Measurements from ENCODE around the gene MROH7.

DNA sequence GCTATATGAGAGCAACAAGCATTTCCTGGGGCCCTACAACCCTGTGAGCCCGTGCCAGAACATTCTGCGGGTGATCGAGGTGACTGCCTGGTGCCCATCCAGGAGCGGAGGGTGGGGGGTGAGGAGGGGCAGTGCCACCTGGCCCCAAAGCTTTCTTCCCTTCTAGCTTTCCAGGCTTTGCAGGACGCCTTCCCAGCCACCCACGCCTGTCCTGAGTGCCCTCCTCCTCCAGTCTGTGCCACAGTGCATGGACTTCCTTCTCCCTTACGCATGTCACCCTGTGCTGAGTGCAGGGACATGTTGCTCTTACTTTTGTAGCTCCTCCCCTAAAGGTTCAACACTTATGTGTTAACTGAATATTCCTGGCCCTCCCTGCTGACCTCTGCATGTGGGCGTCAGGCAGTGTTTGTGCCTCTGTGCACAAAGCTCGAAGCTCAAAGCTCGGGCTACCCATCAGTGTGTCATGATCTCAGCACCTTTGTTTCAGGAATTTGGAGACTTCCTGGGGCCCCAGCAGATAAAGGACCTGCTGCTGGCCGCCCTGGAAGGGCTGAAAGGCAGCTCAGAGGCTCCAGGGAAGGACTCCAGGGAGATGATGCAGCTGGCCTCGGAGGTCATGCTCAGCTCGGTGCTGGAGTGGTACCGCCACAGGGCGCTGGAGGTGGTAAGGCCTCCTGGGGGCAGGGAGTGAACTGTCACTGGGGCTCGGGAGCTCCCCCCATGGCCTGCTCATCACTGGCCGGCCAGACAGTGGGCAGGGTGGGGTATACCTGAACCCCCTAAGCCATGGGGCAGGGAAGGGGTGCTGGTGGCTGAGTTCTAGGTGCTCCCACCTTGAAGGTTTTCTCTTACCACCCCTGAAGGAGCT lies 37.4 kb downstream of the MROH7 start:
- TF ChIP-seq POLR2A (IDR thresholded peaks at IDR 0.05), result no peak
- TF ChIP-seq, protein P1, sequence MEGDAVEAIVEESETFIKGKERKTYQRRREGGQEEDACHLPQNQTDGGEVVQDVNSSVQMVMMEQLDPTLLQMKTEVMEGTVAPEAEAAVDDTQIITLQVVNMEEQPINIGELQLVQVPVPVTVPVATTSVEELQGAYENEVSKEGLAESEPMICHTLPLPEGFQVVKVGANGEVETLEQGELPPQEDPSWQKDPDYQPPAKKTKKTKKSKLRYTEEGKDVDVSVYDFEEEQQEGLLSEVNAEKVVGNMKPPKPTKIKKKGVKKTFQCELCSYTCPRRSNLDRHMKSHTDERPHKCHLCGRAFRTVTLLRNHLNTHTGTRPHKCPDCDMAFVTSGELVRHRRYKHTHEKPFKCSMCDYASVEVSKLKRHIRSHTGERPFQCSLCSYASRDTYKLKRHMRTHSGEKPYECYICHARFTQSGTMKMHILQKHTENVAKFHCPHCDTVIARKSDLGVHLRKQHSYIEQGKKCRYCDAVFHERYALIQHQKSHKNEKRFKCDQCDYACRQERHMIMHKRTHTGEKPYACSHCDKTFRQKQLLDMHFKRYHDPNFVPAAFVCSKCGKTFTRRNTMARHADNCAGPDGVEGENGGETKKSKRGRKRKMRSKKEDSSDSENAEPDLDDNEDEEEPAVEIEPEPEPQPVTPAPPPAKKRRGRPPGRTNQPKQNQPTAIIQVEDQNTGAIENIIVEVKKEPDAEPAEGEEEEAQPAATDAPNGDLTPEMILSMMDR (IDR thresholded peaks at IDR 0.05), result no peak
